ENCODE data around the gene MYG1. TPM values are rescaled to one million over a fixed set of nuclear protein-coding genes. Genes with fewer than 3 reads are reported as not detected.

MYG1 gene
- total and polyA plus RNA-seq, 8 donors: 25.4 to 76.9 (median 32.0) TPM

DNA sequence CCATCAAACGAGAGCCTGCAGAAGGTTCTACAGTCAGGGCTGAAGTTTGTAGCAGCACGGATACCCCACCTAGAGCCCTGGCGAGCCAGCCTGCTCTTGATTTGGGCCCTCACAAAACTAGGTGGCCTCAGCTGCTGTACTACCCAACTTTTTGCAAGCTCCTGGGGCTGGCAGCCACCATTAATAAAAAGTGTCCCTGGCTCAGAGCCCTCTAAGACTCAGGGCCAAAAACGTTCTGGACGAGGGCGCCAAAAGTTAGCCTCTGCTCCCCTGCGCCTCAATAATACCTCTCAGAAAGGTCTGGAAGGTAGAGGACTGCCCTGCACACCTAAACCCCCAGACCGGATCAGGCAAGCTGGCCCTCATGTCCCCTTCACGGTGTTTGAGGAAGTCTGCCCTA, 13.0 kb upstream of the MYG1 start:
- ATAC-seq (no peak), FAIRE-seq (no peak), DNase-seq (no peak)
- WGBS, 2 donors: 86 to 89% methylated on average over 9 of the region's 9 CpGs
- TF ChIP-seq, protein P1, sequence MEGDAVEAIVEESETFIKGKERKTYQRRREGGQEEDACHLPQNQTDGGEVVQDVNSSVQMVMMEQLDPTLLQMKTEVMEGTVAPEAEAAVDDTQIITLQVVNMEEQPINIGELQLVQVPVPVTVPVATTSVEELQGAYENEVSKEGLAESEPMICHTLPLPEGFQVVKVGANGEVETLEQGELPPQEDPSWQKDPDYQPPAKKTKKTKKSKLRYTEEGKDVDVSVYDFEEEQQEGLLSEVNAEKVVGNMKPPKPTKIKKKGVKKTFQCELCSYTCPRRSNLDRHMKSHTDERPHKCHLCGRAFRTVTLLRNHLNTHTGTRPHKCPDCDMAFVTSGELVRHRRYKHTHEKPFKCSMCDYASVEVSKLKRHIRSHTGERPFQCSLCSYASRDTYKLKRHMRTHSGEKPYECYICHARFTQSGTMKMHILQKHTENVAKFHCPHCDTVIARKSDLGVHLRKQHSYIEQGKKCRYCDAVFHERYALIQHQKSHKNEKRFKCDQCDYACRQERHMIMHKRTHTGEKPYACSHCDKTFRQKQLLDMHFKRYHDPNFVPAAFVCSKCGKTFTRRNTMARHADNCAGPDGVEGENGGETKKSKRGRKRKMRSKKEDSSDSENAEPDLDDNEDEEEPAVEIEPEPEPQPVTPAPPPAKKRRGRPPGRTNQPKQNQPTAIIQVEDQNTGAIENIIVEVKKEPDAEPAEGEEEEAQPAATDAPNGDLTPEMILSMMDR (IDR thresholded peaks at IDR 0.05): no peak
- no peaks in the 10 kb centered on the region for H3K27me3 ChIP-seq
- no peaks in the 10 kb centered on the region for H3K36me3 ChIP-seq
- H3K9me3 ChIP-seq: no peaks in the 10 kb centered on the region
- H3K4me1 ChIP-seq: no peaks in the 10 kb centered on the region
- H3K27ac ChIP-seq: no peak overlapping the region
- no peak overlapping the region for H3K4me3 ChIP-seq
- intact Hi-C loops (cut with DNase I): loop anchor here in 2 of 3 donors (5.0 to 10.0 kb wide), 2 partner anchors 72 to 74 kb away; no protein-coding TSS in a partner anchor

DNA sequence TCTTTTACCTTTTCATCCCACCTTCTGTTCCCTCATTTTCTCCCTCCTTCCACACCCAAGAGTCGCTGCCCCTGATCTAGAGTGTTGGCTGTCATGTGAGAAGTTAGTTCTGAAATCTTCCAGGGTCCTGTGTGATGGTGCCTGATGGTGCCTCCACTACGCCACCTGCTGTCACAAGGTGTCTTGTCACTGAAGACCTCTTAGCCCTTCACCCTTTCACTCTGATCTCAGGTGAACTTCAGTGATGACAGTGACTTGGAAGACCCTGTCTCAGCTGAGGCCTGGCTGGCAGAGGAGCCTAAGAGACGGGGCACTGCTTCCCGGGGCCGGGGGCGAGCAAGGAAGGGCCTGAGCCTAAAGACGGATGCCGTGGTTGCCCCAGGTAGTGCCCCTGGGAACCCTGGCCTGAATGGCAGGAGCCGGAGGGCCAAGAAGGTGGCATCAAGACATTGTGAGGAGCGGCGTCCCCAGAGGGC, 11.7 kb upstream of the MYG1 start:
- WGBS, 2 donors: 64 to 70% methylated on average over 11 of the region's 11 CpGs
- no peak overlapping the region for H3K27ac ChIP-seq
- no peaks in the 10 kb centered on the region for H3K9me3 ChIP-seq
- TF ChIP-seq, protein P1 (IDR thresholded peaks at IDR 0.05): peak; percentile 33 to 52 (median 44)
- no peaks in the 10 kb centered on the region for H3K4me1 ChIP-seq
- ATAC-seq: peak; percentile 70 to 93 (median 88)
- FAIRE-seq: no peak
- intact Hi-C loops (cut with DNase I): loop anchor here in 2 of 3 donors (5.0 to 10.0 kb wide), 2 partner anchors 73 to 75 kb away; no protein-coding TSS in a partner anchor
- H3K36me3 ChIP-seq: no peaks in the 10 kb centered on the region
- H3K27me3 ChIP-seq: no peaks in the 10 kb centered on the region
- peak in 5 of 6 donors; percentile 52 to 73 (median 62) for DNase-seq
- no peak overlapping the region for H3K4me3 ChIP-seq

DNA sequence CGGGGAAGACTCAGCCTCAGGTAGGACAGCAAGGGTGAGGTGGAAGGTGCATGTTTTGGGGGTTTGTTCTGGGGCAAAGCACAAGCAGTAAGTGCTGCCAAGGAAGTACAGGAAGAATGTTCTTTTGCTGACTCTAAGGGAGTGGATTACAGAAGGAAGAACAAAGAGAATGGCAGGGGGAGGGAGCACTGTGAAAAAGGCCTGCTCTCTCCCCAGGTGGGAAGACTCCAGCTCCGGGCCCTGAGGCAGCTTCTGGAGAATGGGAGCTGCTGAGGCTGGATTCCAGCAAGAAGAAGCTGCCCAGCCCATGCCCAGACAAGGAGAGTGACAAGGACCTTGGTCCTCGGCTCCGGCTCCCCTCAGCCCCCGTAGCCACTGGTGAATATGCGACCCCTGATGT, 11.2 kb upstream of the MYG1 start:
- Histone ChIP-seq H3K4me1 (no peaks in the 10 kb centered on the region), H3K4me3 (no peak overlapping the region), H3K27ac (no peak overlapping the region), H3K9me3 (no peaks in the 10 kb centered on the region), H3K36me3 (no peaks in the 10 kb centered on the region), H3K27me3 (no peaks in the 10 kb centered on the region)
- DNase-seq (no peak), ATAC-seq (peak in 1 of 4 donors; percentile 23), FAIRE-seq (no peak)
- intact Hi-C loops (cut with DNase I): loop anchor here in 2 of 3 donors (5.0 to 10.0 kb wide), 2 partner anchors 74 to 76 kb away; no protein-coding TSS in a partner anchor
- WGBS, 2 donors: 85 to 93% methylated on average over 6 of the region's 6 CpGs
- TF ChIP-seq, protein P1 (IDR thresholded peaks at IDR 0.05): no peak

DNA sequence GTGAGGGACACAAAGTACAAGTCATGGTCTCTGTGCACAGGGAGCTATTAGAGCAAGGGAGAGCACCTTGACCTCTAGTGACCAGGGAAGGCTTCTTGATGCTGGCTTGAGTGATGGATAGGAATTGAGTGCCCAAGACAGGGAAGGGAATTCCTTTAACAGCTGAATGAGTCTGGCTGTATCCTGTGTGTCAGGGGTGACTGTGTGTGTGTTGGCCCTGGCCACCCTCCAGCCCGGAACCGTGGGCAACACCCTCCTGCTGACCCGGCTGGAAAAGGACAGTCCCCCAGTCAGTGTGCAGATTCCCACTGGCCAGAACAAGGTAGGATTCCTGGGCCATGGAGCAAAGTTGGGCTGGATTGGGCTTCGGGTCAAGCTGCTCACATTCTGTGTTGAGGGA, 9.6 kb upstream of the MYG1 start:
- TF ChIP-seq, protein P1 (IDR thresholded peaks at IDR 0.05): no peak
- FAIRE-seq (no peak), DNase-seq (no peak), ATAC-seq (no peak)
- Histone ChIP-seq H3K4me3 (no peak overlapping the region), H3K27me3 (no peaks in the 10 kb centered on the region), H3K36me3 (no peaks in the 10 kb centered on the region), H3K4me1 (peaks cover 0 to 3% (median 0%) of the 10 kb centered on the region in 3 donors), H3K27ac (no peak overlapping the region), H3K9me3 (no peaks in the 10 kb centered on the region)
- WGBS, 2 donors: 76 to 79% methylated on average over 4 of the region's 4 CpGs
- intact Hi-C loops (cut with DNase I): loop anchor here (2.0 to 10.0 kb wide), 3 partner anchors 75 to 78 kb away; no protein-coding TSS in a partner anchor

DNA sequence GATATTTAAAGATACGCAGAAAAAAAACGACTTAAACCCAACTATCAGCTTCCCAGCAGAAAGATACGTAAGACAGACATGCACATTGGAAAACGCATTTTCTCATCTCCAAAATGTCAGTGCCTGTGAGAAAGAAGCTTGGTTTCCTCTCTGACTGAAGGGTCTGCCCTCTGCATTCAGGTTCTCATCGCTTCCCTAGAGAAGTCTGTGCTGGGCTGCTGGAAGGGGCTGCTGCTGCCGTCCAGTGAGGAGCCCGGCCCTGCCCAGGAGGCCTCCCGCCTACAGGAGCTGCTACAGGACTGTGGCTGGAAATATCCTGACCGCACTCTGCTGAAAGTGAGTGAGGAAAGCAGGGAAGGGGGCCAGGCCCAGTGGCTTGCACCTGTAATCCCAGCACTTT, 8.8 kb upstream of the MYG1 start:
- Histone ChIP-seq H3K4me1 (peaks cover 0 to 5% (median 0%) of the 10 kb centered on the region in 3 donors), H3K27ac (no peak overlapping the region), H3K4me3 (no peak overlapping the region), H3K9me3 (no peaks in the 10 kb centered on the region), H3K27me3 (no peaks in the 10 kb centered on the region), H3K36me3 (no peaks in the 10 kb centered on the region)
- intact Hi-C loops (cut with DNase I): loop anchor here in 1 of 3 donors (2.0 kb wide), 1 partner anchor 76 kb away; no protein-coding TSS in a partner anchor
- FAIRE-seq: no peak
- 82 to 85% methylated on average over 9 of the region's 9 CpGs for WGBS, 2 donors
- DNase-seq: no peak
- TF ChIP-seq, protein P1 (IDR thresholded peaks at IDR 0.05): no peak
- ATAC-seq: no peak
